SJSA1 (cell line): ENCODE measurements around the gene GSTP1. TPM values are rescaled to one million over a fixed set of nuclear protein-coding genes. Genes with fewer than 3 reads are reported as not detected.
"Not testable (repeated sequence)": the region's sequence is repeated elsewhere in the genome, so short reads cannot be mapped to it uniquely, and the experiment has no call there.

ENCODE experiments used
- DNase-seq, 2 experiments: peaks; one replicate each; pipeline ENCODE4 v3.0.0-alpha.2; 2015 to 2020; ENCODE audit warnings: low spot score in 2 of 2, low read depth in 1 of 2
- H3K27ac ChIP-seq: fragments of 250-450 bp; sonication (Bioruptor Pico); 2 replicates; pipeline ENCODE4 v1.5.1; 2020; ENCODE audit warnings: mild to moderate bottlenecking, moderate library complexity
- H3K27me3 ChIP-seq: fragments of 250-450 bp; sonication (Bioruptor Pico); replicated peaks from 2 replicates; pipeline ENCODE4 v1.5.1; 2020; ENCODE audit warnings: mild to moderate bottlenecking, moderate library complexity
- H3K36me3 ChIP-seq: fragments of 250-450 bp; sonication (Bioruptor Pico); 2 replicates; pipeline ENCODE4 v1.5.1; 2020; ENCODE audit warnings: mild to moderate bottlenecking
- H3K4me1 ChIP-seq: fragments of 250-450 bp; sonication (Bioruptor Pico); replicated peaks from 2 replicates; pipeline ENCODE4 v1.6.1; 2021; ENCODE audit warnings: mild to moderate bottlenecking
- H3K4me3 ChIP-seq: fragments of 250-450 bp; sonication (Bioruptor Pico); 2 replicates; pipeline ENCODE4 v1.5.1; 2020; ENCODE audit warnings: mild to moderate bottlenecking
- H3K9me3 ChIP-seq: fragments of 250-450 bp; sonication (Bioruptor Pico); replicated peaks from 2 replicates; pipeline ENCODE4 v1.5.1; 2020; ENCODE audit warnings: mild to moderate bottlenecking
- total RNA-seq: library from RNA; depleted of rRNA; stranded (reverse); fragments of >200 nt; shearing (Covaris generic); gene quantifications from 2 replicates; pipeline ENCODE4 v1.2.3, GENCODE V29; 2014

The GSTP1 gene
- total RNA-seq, 1 experiment from 2014 or later = 2,720 TPM

GRCh38 chr11:67617243-67617953 lies 33.8 kb downstream of the GSTP1 start:
- H3K4me3 ChIP-seq = no peak overlapping the region
- DNase-seq = no peak
- H3K36me3 ChIP-seq = peaks cover 18% of the 10 kb centered on the region
- peaks cover 11% of the 10 kb centered on the region for H3K4me1 ChIP-seq
- peaks cover 28% of the 10 kb centered on the region for H3K27me3 ChIP-seq
- no peak overlapping the region for H3K27ac ChIP-seq
- H3K9me3 ChIP-seq = no peaks in the 10 kb centered on the region; the same call in 1 of the 2 replicates

GRCh38 chr11:67618901-67619659 lies 35.5 kb downstream of the GSTP1 start:
- H3K4me1 ChIP-seq, H3K4me3 ChIP-seq, H3K9me3 ChIP-seq, H3K36me3 ChIP-seq, DNase-seq, H3K27ac ChIP-seq: not testable (repeated sequence)
- H3K27me3 ChIP-seq = peaks cover 33% of the 10 kb centered on the region

- H3K27ac ChIP-seq, DNase-seq, H3K9me3 ChIP-seq, H3K4me1 ChIP-seq, H3K4me3 ChIP-seq, H3K36me3 ChIP-seq: not testable (repeated sequence)
- peaks cover 33% of the 10 kb centered on the region for H3K27me3 ChIP-seq
Observed at GRCh38 chr11:67619683-67620618, 36.3 kb downstream of the GSTP1 start.

GRCh38 chr11:67620621-67621020 lies 37.0 kb downstream of the GSTP1 start:
- H3K4me3 ChIP-seq, H3K36me3 ChIP-seq: not testable (repeated sequence)

GRCh38 chr11:67621928-67622327 lies 38.3 kb downstream of the GSTP1 start:
- H3K9me3 ChIP-seq, H3K4me3 ChIP-seq, DNase-seq, H3K27ac ChIP-seq, H3K36me3 ChIP-seq, H3K4me1 ChIP-seq: not testable (repeated sequence)
- peaks cover 26% of the 10 kb centered on the region for H3K27me3 ChIP-seq

More at GRCh38 chr11:67620621-67621020, 37.0 kb downstream of the GSTP1 start:
- not testable (repeated sequence) for H3K27ac ChIP-seq, H3K9me3 ChIP-seq, DNase-seq, H3K4me1 ChIP-seq
- H3K27me3 ChIP-seq = peaks cover 31% of the 10 kb centered on the region

GRCh38 chr11:67622905-67623304 lies 39.3 kb downstream of the GSTP1 start:
- DNase-seq, H3K4me1 ChIP-seq, H3K36me3 ChIP-seq, H3K9me3 ChIP-seq, H3K4me3 ChIP-seq, H3K27ac ChIP-seq: not testable (repeated sequence)
- peaks cover 17% of the 10 kb centered on the region for H3K27me3 ChIP-seq

GRCh38 chr11:67623795-67624194 lies 40.2 kb downstream of the GSTP1 start:
- H3K27ac ChIP-seq, H3K27me3 ChIP-seq, H3K4me1 ChIP-seq, DNase-seq, H3K9me3 ChIP-seq, H3K4me3 ChIP-seq, H3K36me3 ChIP-seq: not testable (repeated sequence)

- not testable (repeated sequence) for H3K27ac ChIP-seq, H3K9me3 ChIP-seq, DNase-seq, H3K4me3 ChIP-seq, H3K27me3 ChIP-seq, H3K36me3 ChIP-seq
- peaks cover 21% of the 10 kb centered on the region for H3K4me1 ChIP-seq
Observed at GRCh38 chr11:67626131-67626833, 42.7 kb downstream of the GSTP1 start.

GRCh38 chr11:67626970-67627369 lies 43.4 kb downstream of the GSTP1 start:
- Histone ChIP-seq H3K36me3 (0 out of 2 replicates have a peak, but pooled peaks cover 5% of the 10 kb centered on the region), H3K4me3 (no peak overlapping the region), H3K9me3 (peaks cover 6% of the 10 kb centered on the region), H3K27ac (no peak overlapping the region), H3K4me1 (peaks cover 23% of the 10 kb centered on the region), H3K27me3 (0 out of 2 replicates have a peak, but pooled peaks cover 5% of the 10 kb centered on the region)
- DNase-seq = no peak

GRCh38 chr11:67627441-67627811 lies 43.8 kb downstream of the GSTP1 start:
- Histone ChIP-seq H3K9me3 (peaks cover 6% of the 10 kb centered on the region), H3K27ac (no peak overlapping the region), H3K4me1 (peaks cover 23% of the 10 kb centered on the region), H3K4me3 (no peak overlapping the region), H3K36me3 (0 out of 2 replicates have a peak, but pooled peaks cover 5% of the 10 kb centered on the region), H3K27me3 (0 out of 2 replicates have a peak, but pooled peaks cover 5% of the 10 kb centered on the region)
- DNase-seq = no peak

GRCh38 chr11:67627812-67628624 lies 44.4 kb downstream of the GSTP1 start:
- H3K4me3 ChIP-seq = no peak overlapping the region
- no peak for DNase-seq

GRCh38 chr11:67628710-67629385 lies 45.2 kb downstream of the GSTP1 start:
- no peak for DNase-seq
- Histone ChIP-seq H3K27me3 (no peaks in the 10 kb centered on the region), H3K4me3 (peak overlapping the region; percentile 56), H3K9me3 (peaks cover 6% of the 10 kb centered on the region), H3K36me3 (0 out of 2 replicates have a peak, but pooled peaks cover 5% of the 10 kb centered on the region), H3K4me1 (peaks cover 23% of the 10 kb centered on the region), H3K27ac (no peak overlapping the region)

More at GRCh38 chr11:67627812-67628624, 44.4 kb downstream of the GSTP1 start:
- 0 out of 2 replicates have a peak, but pooled peaks cover 5% of the 10 kb centered on the region for H3K36me3 ChIP-seq
- peaks cover 6% of the 10 kb centered on the region for H3K9me3 ChIP-seq
- H3K27me3 ChIP-seq = no peaks in the 10 kb centered on the region
- H3K27ac ChIP-seq = no peak overlapping the region
- H3K4me1 ChIP-seq = peaks cover 23% of the 10 kb centered on the region
